Prostate gland (tissue), 2 donors: ENCODE measurements around the gene MRPL30. TPM values are rescaled to one million over a fixed set of nuclear protein-coding genes. Genes with fewer than 3 reads are reported as not detected.

ENCODE experiments used
- DNase-seq: peaks from one replicate; pipeline ENCODE4 v3.0.0-alpha.2; 2019; ENCODE audit warnings: low spot score
- H3K27ac ChIP-seq, 2 donors: fragments of 200-600 bp; sonication (generic); 2 replicates each; pipeline ENCODE4 v1.5.1; 2017 to 2019
- H3K27me3 ChIP-seq: fragments of 200-600 bp; sonication (generic); replicated peaks from 2 replicates; pipeline ENCODE4 v1.5.1; 2019; ENCODE audit not compliant: insufficient read depth
- H3K36me3 ChIP-seq, 2 donors: fragments of 200-600 bp; sonication (generic); 1 replicate in 1 of 2; 2 replicates in 1 of 2; pipeline versions ENCODE4 v1.5.1 to v1.8.1; 2017 to 2019
- H3K4me1 ChIP-seq: fragments of 200-600 bp; sonication (generic); replicated peaks from 2 replicates; pipeline ENCODE4 v1.5.1; 2019
- H3K4me3 ChIP-seq, 2 donors: fragments of 200-600 bp; sonication (generic); 2 replicates each; pipeline ENCODE4 v1.5.1; 2017 to 2019
- H3K9me3 ChIP-seq: fragments of 200-600 bp; sonication (generic); 2 replicates; pipeline ENCODE4 v1.5.1; 2017
- POLR2A ChIP-seq: fragments of 450-650 bp; IDR thresholded peaks from one replicate; pipeline ENCODE4 v1.6.1; 2016; ENCODE audit warnings: antibody characterized with exemption, mild to moderate bottlenecking
- POLR2AphosphoS5 ChIP-seq: sonication (generic); formaldehyde crosslinking; IDR thresholded peaks from one replicate; pipeline ENCODE4 v1.6.1; 2017; ENCODE audit warnings: antibody characterized with exemption
- WGBS: methylation state at CpG from one replicate; pipeline ENCODE4 v1.1.5; 2018; 5-methylcytosine and 5-hydroxymethylcytosine counted together
- intact Hi-C: fragments of 100-400 bp; cut with DNase I; formaldehyde crosslinking; loops from one replicate; pipeline ENCODE4 v1.14.2; 2022
- total RNA-seq, 2 donors: library from RNA; depleted of rRNA; stranded (reverse); fragments of >200 nt; gene quantifications; one replicate each; pipeline ENCODE4 v1.1.0, GENCODE V29; 2016
- TF ChIP-seq, protein P1 (sequence below), 4 experiments: fragments of 200-600 bp in 2 of 4; fragments of 450-650 bp in 2 of 4; sonication (generic) in 2 of 4; IDR thresholded peaks; 1 replicate in 3 of 4; 2 replicates in 1 of 4; pipeline ENCODE4 v1.5.1; 2016 to 2019; ENCODE audit warnings: antibody characterized with exemption in 4 of 4, mild to moderate bottlenecking in 2 of 4, moderate library complexity in 2 of 4

Gene MRPL30
- total RNA-seq, 2 donors from 2014 or later: 24.1 to 37.3 TPM

DNA sequence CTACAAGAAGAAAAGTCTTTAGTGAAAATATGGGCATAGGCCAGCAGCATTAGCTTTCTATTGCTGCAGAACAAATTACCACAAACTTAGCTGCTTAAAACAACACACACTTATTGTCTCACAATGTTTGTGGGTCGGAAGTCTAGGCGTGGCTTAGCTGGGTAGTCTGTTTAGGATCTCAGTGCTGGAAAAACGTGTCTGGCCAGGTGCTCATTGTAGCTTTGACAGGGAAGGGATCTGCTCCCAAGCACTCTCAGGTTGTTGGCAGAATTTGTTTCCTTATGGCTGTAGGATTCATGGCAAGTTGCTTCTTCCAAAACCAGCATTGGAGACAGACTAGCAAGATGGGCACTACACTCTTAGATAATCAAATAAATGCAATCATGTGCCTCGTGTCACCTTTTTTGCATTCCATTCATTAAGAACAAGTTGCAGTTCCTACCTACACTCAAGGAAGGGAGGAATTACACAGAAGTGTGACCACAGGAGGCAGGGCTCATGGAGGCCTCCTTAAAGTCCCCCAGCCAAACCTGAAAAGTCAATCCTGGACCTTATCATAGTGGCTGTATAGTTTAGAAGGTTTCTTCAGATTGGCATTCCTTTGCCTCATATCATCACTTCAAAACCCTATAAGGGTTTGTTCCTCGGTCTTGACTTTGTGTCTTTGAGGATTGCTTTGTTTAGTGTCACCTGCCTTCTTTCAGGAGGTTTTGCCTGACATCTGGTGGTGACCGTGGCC lies 17.3 kb downstream of the MRPL30 start:
- H3K36me3 ChIP-seq: peaks cover 0 to 3% of the 10 kb centered on the region in 2 donors
- H3K9me3 ChIP-seq: no peaks in the 10 kb centered on the region
- WGBS: 64% methylated on average over 6 of the region's 6 CpGs
- DNase-seq: peak; percentile 43
- no peaks in the 10 kb centered on the region for H3K4me1 ChIP-seq
- H3K27ac ChIP-seq: peak overlapping the region in 1 of 2 donors; percentile 19
- intact Hi-C loops: no loop called here
- no peak overlapping the region for H3K4me3 ChIP-seq
- no peaks in the 10 kb centered on the region for H3K27me3 ChIP-seq
- TF ChIP-seq POLR2AphosphoS5 (peak; percentile 35), POLR2A (no peak)

DNA sequence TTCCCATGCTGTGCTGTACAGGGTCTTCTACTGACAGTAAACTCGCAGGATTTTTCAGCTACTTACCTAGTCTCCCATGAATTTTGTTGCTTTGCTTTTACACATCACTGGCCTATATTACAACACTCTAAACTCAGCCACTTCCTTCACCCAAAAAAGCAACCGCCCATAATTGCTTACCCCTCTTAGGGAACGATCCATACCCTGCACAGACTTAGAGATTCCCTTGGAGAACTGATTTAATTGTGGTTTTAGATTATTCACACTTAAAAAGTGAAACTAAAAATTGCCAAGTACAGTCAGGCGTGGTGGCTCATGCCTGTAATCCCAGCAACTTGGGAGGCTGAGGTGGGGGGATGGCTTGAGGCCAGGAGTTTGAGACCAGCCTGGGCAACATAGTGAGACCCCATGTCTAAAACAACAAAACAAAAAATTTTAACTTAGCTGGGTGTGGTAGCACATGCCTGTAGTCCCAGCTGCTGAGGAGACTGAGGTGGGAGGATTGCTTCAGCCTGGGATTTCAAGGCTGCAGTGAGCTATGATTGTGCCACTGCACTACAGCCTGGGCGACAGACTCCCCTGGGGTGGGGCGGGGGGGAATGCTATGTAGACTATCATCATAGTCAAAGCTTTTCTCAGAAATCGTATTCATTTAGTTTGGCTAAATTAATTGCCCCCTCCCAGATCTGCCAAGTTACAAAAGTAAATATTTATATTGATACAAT lies 19.3 kb downstream of the MRPL30 start:
- TF ChIP-seq, protein P1, sequence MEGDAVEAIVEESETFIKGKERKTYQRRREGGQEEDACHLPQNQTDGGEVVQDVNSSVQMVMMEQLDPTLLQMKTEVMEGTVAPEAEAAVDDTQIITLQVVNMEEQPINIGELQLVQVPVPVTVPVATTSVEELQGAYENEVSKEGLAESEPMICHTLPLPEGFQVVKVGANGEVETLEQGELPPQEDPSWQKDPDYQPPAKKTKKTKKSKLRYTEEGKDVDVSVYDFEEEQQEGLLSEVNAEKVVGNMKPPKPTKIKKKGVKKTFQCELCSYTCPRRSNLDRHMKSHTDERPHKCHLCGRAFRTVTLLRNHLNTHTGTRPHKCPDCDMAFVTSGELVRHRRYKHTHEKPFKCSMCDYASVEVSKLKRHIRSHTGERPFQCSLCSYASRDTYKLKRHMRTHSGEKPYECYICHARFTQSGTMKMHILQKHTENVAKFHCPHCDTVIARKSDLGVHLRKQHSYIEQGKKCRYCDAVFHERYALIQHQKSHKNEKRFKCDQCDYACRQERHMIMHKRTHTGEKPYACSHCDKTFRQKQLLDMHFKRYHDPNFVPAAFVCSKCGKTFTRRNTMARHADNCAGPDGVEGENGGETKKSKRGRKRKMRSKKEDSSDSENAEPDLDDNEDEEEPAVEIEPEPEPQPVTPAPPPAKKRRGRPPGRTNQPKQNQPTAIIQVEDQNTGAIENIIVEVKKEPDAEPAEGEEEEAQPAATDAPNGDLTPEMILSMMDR (IDR thresholded peaks at IDR 0.05): no peak
- TF ChIP-seq POLR2AphosphoS5 (no peak), POLR2A (no peak)
- Histone ChIP-seq H3K36me3 (peaks cover 0 to 3% of the 10 kb centered on the region in 2 donors), H3K27me3 (no peaks in the 10 kb centered on the region), H3K4me3 (no peak overlapping the region), H3K27ac (no peak overlapping the region), H3K4me1 (no peaks in the 10 kb centered on the region), H3K9me3 (no peaks in the 10 kb centered on the region)
- no peak for DNase-seq
- WGBS: 84% methylated on average over 7 of the region's 7 CpGs
- intact Hi-C loops: no loop called here

DNA sequence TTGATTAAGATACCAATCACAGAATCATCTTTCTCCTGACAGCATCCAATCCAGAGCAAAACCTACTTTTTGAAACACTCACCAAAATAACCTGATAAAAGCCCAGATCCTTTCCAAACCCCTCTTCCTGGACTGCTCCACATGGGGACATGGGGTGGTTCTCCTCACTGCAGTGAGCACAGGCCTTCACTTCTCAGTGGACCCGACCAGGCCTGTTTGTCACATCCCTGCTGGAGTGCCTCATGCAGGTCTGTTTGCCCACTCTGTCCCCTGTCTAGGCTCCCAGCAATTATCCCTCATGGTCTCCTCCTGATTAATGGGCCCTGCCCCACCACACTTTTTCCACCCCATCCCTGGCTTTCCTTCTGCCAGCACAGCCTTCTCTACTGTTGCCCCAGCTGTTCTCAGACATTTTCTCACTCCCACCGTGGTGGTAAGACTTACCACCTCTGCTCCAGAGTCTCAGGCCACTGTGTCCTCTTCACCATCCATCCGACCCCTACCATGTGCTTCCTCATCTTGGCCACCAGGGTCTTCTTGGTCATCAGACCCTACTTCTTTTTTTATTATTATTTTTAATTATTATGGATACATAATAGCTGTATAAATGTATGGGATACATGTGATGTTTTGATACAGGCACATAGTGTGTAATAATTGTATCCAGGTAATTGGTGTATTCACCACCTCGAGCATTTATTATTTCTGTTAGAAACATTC lies 21.1 kb downstream of the MRPL30 start:
- no peaks in the 10 kb centered on the region for H3K27me3 ChIP-seq
- no peak for DNase-seq
- H3K27ac ChIP-seq: no peak overlapping the region
- TF ChIP-seq, protein P1 (IDR thresholded peaks at IDR 0.05): peak in 1 of 4 experiments; percentile 16
- TF ChIP-seq POLR2A: no peak
- H3K4me3 ChIP-seq: no peak overlapping the region
- WGBS: 90% methylated on average over 4 of the region's 4 CpGs
- no peaks in the 10 kb centered on the region for H3K9me3 ChIP-seq
- H3K4me1 ChIP-seq: no peaks in the 10 kb centered on the region
- intact Hi-C loops: no loop called here
- no peaks in the 10 kb centered on the region for H3K36me3 ChIP-seq

DNA sequence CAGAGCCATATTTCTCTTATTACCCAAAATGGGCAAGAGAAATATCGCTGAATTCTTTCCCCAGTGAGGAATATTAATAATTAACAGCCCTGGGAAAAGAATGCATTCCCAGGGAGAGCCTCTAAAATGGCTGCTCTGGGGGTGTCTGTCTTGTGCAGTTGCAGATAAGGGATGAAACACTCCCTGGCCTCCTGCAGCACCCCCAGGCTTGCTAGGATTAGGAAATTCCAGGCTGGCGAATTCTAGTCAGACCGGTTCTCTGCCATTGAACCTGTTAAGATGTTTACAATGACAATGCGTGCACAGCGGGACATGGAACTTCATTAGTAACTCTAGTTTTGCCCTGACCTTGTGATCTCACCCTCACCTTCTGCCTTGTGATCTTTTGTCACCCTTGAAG lies 24.5 kb downstream of the MRPL30 start:
- H3K36me3 ChIP-seq: no peaks in the 10 kb centered on the region
- no peaks in the 10 kb centered on the region for H3K27me3 ChIP-seq
- H3K4me3 ChIP-seq: no peak overlapping the region
- TF ChIP-seq POLR2A (no peak), POLR2AphosphoS5 (no peak)
- TF ChIP-seq, protein P1 (IDR thresholded peaks at IDR 0.05): no peak
- H3K4me1 ChIP-seq: no peaks in the 10 kb centered on the region
- 63% methylated on average over 5 of the region's 5 CpGs for WGBS
- H3K9me3 ChIP-seq: no peaks in the 10 kb centered on the region
- no peak for DNase-seq
- no peak overlapping the region for H3K27ac ChIP-seq
- intact Hi-C loops: no loop called here

DNA sequence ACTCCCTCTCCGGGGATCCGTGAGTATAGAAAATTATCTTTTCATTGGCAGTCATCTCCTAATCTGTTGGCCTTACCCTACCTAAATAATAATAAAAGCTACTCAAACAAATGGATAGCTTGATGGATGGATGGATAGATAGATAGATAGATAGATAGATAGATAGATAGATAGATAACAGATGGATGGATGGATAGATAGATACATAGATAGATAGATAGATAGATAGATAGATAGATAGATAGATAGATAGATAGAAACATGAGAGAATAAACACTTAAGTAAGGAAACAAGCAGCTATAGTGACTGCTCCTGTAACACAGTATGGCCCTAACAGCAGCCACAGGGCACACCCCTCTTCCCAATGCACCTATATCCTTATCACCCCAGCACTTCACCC lies 35.1 kb downstream of the MRPL30 start:
- WGBS: 94% methylated on average over 2 of the region's 2 CpGs
- Histone ChIP-seq H3K36me3 (no peaks in the 10 kb centered on the region), H3K27ac (no peak overlapping the region), H3K4me1 (no peaks in the 10 kb centered on the region), H3K9me3 (no peaks in the 10 kb centered on the region), H3K27me3 (no peaks in the 10 kb centered on the region), H3K4me3 (no peak overlapping the region)
- TF ChIP-seq, protein P1 (IDR thresholded peaks at IDR 0.05): no peak
- TF ChIP-seq POLR2A (no peak), POLR2AphosphoS5 (no peak)
- DNase-seq: no peak
- intact Hi-C loops: no loop called here
